Measurements from ENCODE around the gene RAI1. TPM values are rescaled to one million over a fixed set of nuclear protein-coding genes. Genes with fewer than 3 reads are reported as not detected.
A peak's percentile ranks its signal among the peaks of the same experiment; 100 is the strongest.

RAI1 gene
- polyA plus RNA-seq, 2 of the 4 experiments (the other 2 are of a cell fraction), result 3.5 to 23.8 TPM

GRCh38 chr17:17703140-17703919 is 22.1 kb downstream of the RAI1 start:
- H3K4me1 ChIP-seq, result peaks cover 55% of the 10 kb centered on the region
- WGBS (ENCODE audit: missing lambda C conversion rate), result 67% methylated on average over 14 of the region's 14 CpGs
- FAIRE-seq (no peak), DNase-seq (ENCODE audit: low read depth in 1 of 2, low spot score in 1 of 2) (peak in 1 of 2 experiments; percentile 63), ATAC-seq (peak; percentile 25 to 63; a peak in 4 of 6 replicates)
- TF ChIP-seq RNF2 (IDR thresholded peaks at IDR 0.05; ENCODE audit: borderline replicate concordance, low read depth), result no peak
- no peak for TF ChIP-seq MAFK (IDR thresholded peaks at IDR 0.05; ENCODE audit: partially characterized antibody)
- peak in 1 of 2 experiments; percentile 29; a peak in 1 of 5 replicates for TF ChIP-seq RAD21 (conservative IDR thresholded peaks at IDR 0.05 in 1 of 2, IDR thresholded peaks at IDR 0.05 in 1 of 2)
- TF ChIP-seq POLR2AphosphoS2 (conservative IDR thresholded peaks at IDR 0.05; ENCODE audit: low read length), result no peak
- no peak for TF ChIP-seq HOXB13 (CRISPR knock-in tag; IDR thresholded peaks at IDR 0.05; ENCODE audit: low read depth)
- TF ChIP-seq ESRRA (IDR thresholded peaks at IDR 0.05; ENCODE audit: borderline replicate concordance, low read length), result no peak
- no peak for TF ChIP-seq KDM5A (IDR thresholded peaks at IDR 0.05)
- TF ChIP-seq POLR2A (IDR thresholded peaks at IDR 0.05; ENCODE audit: low read length), result no peak
- TF ChIP-seq REST (IDR thresholded peaks at IDR 0.05), result 0 out of 2 replicates have a peak, but pooled peaks have one; percentile 23
- no peak for TF ChIP-seq HES2 (IDR thresholded peaks at IDR 0.05)
- TF ChIP-seq E2F6 (IDR thresholded peaks at IDR 0.05; ENCODE audit: borderline replicate concordance, low read depth), result no peak
- POLR2A ChIA-PET, result no interaction called here
- H3K27ac ChIP-seq, result peak overlapping the region in 1 of 2 experiments; percentile 48; a peak in 4 of 6 replicates
- no peak overlapping the region for H3K4me3 ChIP-seq
- H3K4me2 ChIP-seq, result peak overlapping the region; percentile 19; the same call in 2 of the 3 replicates
- no peaks in the 10 kb centered on the region for H3K9me3 ChIP-seq
- CTCF ChIA-PET, result interaction anchor here (1.0 kb wide), 1 partner anchor 23 kb away, joined by 3 read pairs; no protein-coding TSS in a partner anchor

GRCh38 chr17:17704931-17705330 is 23.7 kb downstream of the RAI1 start:
- ChIA-PET POLR2A (no interaction called here), CTCF (interaction anchor here (2.6 kb wide), 1 partner anchor 24 kb away, joined by 6 read pairs; the partner anchor contains the start of gene RAI1)
- Histone ChIP-seq H3K4me2 (no peak overlapping the region), H3K4me1 (peaks cover 56% of the 10 kb centered on the region), H3K4me3 (no peak overlapping the region), H3K27ac (no peak overlapping the region), H3K9me3 (no peaks in the 10 kb centered on the region)
- DNase-seq (ENCODE audit: low read depth in 1 of 2, low spot score in 1 of 2), result no peak
- ATAC-seq, result no peak
- WGBS (ENCODE audit: missing lambda C conversion rate), result 99% methylated on average over 2 of the region's 2 CpGs
- TF ChIP-seq CHD2 (IDR thresholded peaks at IDR 0.05; ENCODE audit: low read length, partially characterized antibody) (no peak), MYC (IDR thresholded peaks at IDR 0.05; ENCODE audit: borderline replicate concordance, low read length) (no peak), MAZ (IDR thresholded peaks at IDR 0.05; ENCODE audit: borderline replicate concordance, low read depth, low read length) (no peak), REST (IDR thresholded peaks at IDR 0.05) (no peak), FOSB (CRISPR knock-in tag; IDR thresholded peaks at IDR 0.05) (no peak), ZFP36 (IDR thresholded peaks at IDR 0.05; ENCODE audit: borderline replicate concordance, partially characterized antibody) (no peak), HES2 (IDR thresholded peaks at IDR 0.05) (no peak), FOXS1 (CRISPR knock-in tag; IDR thresholded peaks at IDR 0.05) (no peak), JUNB (IDR thresholded peaks at IDR 0.05) (no peak), POLR2A (IDR thresholded peaks at IDR 0.05; ENCODE audit: low read length) (no peak), ESRRA (IDR thresholded peaks at IDR 0.05; ENCODE audit: borderline replicate concordance, low read length) (no peak)
- FAIRE-seq, result no peak

Measured in A549 (cell line).